Liver (tissue), 3 donors: Measurements from ENCODE around the gene CCRL2.

Source experiments
- CTCF ChIP-seq: fragments of 150-350 bp; IDR thresholded peaks from 2 replicates; pipeline ENCODE4 v1.5.1; 2017; ENCODE audit warnings: improper control_type of control experiment, low read depth, low read length; ENCODE audit not compliant: missing input control
- EGR1 ChIP-seq, 2 donors: IDR thresholded peaks; 2 replicates each; pipeline ENCODE4 v1.6.1; 2016 to 2018; ENCODE audit warnings: antibody characterized with exemption in 2 of 2, low read depth in 2 of 2
- GABPA ChIP-seq, 2 donors: IDR thresholded peaks in 1 of 2; conservative IDR thresholded peaks in 1 of 2; 2 replicates each; pipeline ENCODE4 v1.6.1; 2016; ENCODE audit warnings: antibody characterized with exemption in 2 of 2, mild to moderate bottlenecking in 1 of 2, moderate library complexity in 1 of 2
- HNF4G ChIP-seq: IDR thresholded peaks from 2 replicates; pipeline ENCODE4 v1.6.1; 2016; ENCODE audit warnings: antibody characterized with exemption
- JUND ChIP-seq, 2 donors: IDR thresholded peaks; 2 replicates each; pipeline ENCODE4 v1.6.1; 2016; ENCODE audit warnings: antibody characterized with exemption in 2 of 2
- MAX ChIP-seq: IDR thresholded peaks from 2 replicates; pipeline ENCODE4 v1.6.1; 2016; ENCODE audit warnings: antibody characterized with exemption
- RAD21 ChIP-seq, 2 donors: IDR thresholded peaks; 2 replicates each; pipeline ENCODE4 v1.6.1; 2016; ENCODE audit warnings: antibody characterized with exemption in 2 of 2, mild to moderate bottlenecking in 2 of 2
- SP1 ChIP-seq: IDR thresholded peaks from 2 replicates; pipeline ENCODE4 v1.6.1; 2018; ENCODE audit warnings: antibody characterized with exemption, mild to moderate bottlenecking
- TAF1 ChIP-seq: conservative IDR thresholded peaks from 2 replicates; pipeline ENCODE4 v1.6.1; 2016; ENCODE audit warnings: antibody characterized with exemption, mild to moderate bottlenecking
- ZBTB33 ChIP-seq: IDR thresholded peaks from 2 replicates; pipeline ENCODE4 v1.6.1; 2016; ENCODE audit warnings: antibody characterized with exemption
- donor health status: healthy.
- donor health status: healthy.

GRCh38 chr3:46438831-46439230 lies 31.8 kb downstream of the CCRL2 start:
- TF ChIP-seq ZBTB33: no peak
- no peak for TF ChIP-seq CTCF
- no peak for TF ChIP-seq HNF4G
- no peak for TF ChIP-seq JUND (IDR thresholded peaks at IDR 0.05)
- TF ChIP-seq RAD21 (IDR thresholded peaks at IDR 0.05): no peak
- TF ChIP-seq SP1: no peak
- no peak for TF ChIP-seq GABPA (IDR thresholded peaks at IDR 0.05 in 1 of 2, conservative IDR thresholded peaks at IDR 0.05 in 1 of 2)
- no peak for TF ChIP-seq TAF1
- no peak for TF ChIP-seq MAX
- TF ChIP-seq EGR1 (IDR thresholded peaks at IDR 0.05; ENCODE audit: low read depth in 2 of 2): no peak
